Measurements from ENCODE around the gene SAMD10.

DNA sequence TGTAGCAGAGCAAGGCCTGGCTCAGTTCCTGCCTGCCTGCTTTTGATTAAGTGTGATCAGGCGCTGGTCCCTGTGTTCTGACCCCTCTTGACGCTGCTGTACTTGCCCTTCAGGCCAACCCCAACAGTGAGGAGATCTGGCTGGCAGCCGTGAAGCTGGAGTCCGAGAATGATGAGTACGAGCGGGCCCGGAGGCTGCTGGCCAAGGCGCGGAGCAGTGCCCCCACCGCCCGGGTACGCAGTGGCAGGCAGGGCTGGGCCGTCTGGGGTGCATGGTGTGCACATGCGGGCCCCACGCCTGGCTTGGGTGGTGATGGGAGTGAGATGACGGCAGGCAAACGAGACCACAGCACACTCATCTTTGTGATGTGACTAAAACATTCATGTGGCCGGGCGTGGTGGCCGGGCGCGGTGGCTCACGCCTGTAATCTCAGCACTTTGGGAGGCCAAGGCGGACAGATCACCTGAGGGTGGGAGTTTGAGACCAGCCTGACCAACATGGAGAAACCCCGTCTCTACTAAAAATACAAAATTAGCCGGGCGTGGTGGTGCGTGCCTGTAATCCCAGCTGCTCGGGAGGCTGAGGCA lies 46.5 kb upstream of the SAMD10 start:
- TF ChIP-seq, protein P1, sequence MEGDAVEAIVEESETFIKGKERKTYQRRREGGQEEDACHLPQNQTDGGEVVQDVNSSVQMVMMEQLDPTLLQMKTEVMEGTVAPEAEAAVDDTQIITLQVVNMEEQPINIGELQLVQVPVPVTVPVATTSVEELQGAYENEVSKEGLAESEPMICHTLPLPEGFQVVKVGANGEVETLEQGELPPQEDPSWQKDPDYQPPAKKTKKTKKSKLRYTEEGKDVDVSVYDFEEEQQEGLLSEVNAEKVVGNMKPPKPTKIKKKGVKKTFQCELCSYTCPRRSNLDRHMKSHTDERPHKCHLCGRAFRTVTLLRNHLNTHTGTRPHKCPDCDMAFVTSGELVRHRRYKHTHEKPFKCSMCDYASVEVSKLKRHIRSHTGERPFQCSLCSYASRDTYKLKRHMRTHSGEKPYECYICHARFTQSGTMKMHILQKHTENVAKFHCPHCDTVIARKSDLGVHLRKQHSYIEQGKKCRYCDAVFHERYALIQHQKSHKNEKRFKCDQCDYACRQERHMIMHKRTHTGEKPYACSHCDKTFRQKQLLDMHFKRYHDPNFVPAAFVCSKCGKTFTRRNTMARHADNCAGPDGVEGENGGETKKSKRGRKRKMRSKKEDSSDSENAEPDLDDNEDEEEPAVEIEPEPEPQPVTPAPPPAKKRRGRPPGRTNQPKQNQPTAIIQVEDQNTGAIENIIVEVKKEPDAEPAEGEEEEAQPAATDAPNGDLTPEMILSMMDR (IDR thresholded peaks at IDR 0.05), result no peak
- no peak for TF ChIP-seq SIN3A (IDR thresholded peaks at IDR 0.05; ENCODE audit: borderline replicate concordance, insufficient read depth, low read depth, low read length)
- TF ChIP-seq, protein P2, sequence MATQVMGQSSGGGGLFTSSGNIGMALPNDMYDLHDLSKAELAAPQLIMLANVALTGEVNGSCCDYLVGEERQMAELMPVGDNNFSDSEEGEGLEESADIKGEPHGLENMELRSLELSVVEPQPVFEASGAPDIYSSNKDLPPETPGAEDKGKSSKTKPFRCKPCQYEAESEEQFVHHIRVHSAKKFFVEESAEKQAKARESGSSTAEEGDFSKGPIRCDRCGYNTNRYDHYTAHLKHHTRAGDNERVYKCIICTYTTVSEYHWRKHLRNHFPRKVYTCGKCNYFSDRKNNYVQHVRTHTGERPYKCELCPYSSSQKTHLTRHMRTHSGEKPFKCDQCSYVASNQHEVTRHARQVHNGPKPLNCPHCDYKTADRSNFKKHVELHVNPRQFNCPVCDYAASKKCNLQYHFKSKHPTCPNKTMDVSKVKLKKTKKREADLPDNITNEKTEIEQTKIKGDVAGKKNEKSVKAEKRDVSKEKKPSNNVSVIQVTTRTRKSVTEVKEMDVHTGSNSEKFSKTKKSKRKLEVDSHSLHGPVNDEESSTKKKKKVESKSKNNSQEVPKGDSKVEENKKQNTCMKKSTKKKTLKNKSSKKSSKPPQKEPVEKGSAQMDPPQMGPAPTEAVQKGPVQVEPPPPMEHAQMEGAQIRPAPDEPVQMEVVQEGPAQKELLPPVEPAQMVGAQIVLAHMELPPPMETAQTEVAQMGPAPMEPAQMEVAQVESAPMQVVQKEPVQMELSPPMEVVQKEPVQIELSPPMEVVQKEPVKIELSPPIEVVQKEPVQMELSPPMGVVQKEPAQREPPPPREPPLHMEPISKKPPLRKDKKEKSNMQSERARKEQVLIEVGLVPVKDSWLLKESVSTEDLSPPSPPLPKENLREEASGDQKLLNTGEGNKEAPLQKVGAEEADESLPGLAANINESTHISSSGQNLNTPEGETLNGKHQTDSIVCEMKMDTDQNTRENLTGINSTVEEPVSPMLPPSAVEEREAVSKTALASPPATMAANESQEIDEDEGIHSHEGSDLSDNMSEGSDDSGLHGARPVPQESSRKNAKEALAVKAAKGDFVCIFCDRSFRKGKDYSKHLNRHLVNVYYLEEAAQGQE (IDR thresholded peaks at IDR 0.05; ENCODE audit: insufficient read depth in 1 of 2, low read depth in 2 of 2, low read length in 1 of 2), result no peak
